ENCODE results near the gene NAPB. TPM values are rescaled to one million over a fixed set of nuclear protein-coding genes. Genes with fewer than 3 reads are reported as not detected.
A peak's percentile ranks its signal among the peaks of the same experiment; 100 is the strongest.

NAPB gene
- total and polyA plus RNA-seq, 9 donors, result 5.6 to 9.2 (median 7.3) TPM

- Histone ChIP-seq H3K4me1 (ENCODE audit: control insufficient read depth, insufficient read depth, low read length) (peaks cover 2% of the 10 kb centered on the region), H3K36me3 (ENCODE audit: control insufficient read depth, insufficient read depth, low read length) (peaks cover 56% of the 10 kb centered on the region), H3K4me3 (ENCODE audit: low read length) (no peak overlapping the region), H3K9me3 (replicated peaks; ENCODE audit: control insufficient read depth, low read depth, low read length) (no peaks in the 10 kb centered on the region), H3K27me3 (ENCODE audit: control insufficient read depth, insufficient read depth, low read length) (no peaks in the 10 kb centered on the region), H3K27ac (ENCODE audit: low read length) (no peak overlapping the region)
- no peak for DNase-seq
- no CpG with 5 or more reads among the region's 3 CpGs for WGBS (ENCODE audit: insufficient coverage)
These were observed 50.4 kb downstream of the NAPB start for GRCh38 chr20:23370873-23371272.

GRCh38 chr20:23370274-23370673, 51.0 kb downstream of the NAPB start:
- H3K27me3 ChIP-seq (ENCODE audit: control insufficient read depth, insufficient read depth, low read length), result no peaks in the 10 kb centered on the region
- no peaks in the 10 kb centered on the region for H3K9me3 ChIP-seq (replicated peaks; ENCODE audit: control insufficient read depth, low read depth, low read length)
- no peak overlapping the region for H3K27ac ChIP-seq (ENCODE audit: low read length)
- no peak overlapping the region for H3K4me3 ChIP-seq (ENCODE audit: low read length)
- 67% methylated on average over 1 of the region's 5 CpGs for WGBS (ENCODE audit: insufficient coverage)
- DNase-seq, result no peak
- H3K4me1 ChIP-seq (ENCODE audit: control insufficient read depth, insufficient read depth, low read length), result peaks cover 4% of the 10 kb centered on the region
- peaks cover 56% of the 10 kb centered on the region for H3K36me3 ChIP-seq (ENCODE audit: control insufficient read depth, insufficient read depth, low read length)

- Histone ChIP-seq H3K27me3 (ENCODE audit: control insufficient read depth, insufficient read depth, low read length) (no peaks in the 10 kb centered on the region), H3K36me3 (ENCODE audit: control insufficient read depth, insufficient read depth, low read length) (peaks cover 61% of the 10 kb centered on the region), H3K4me3 (ENCODE audit: low read length) (no peak overlapping the region), H3K4me1 (ENCODE audit: control insufficient read depth, insufficient read depth, low read length) (peaks cover 4% of the 10 kb centered on the region), H3K27ac (ENCODE audit: low read length) (no peak overlapping the region), H3K9me3 (replicated peaks; ENCODE audit: control insufficient read depth, low read depth, low read length) (no peaks in the 10 kb centered on the region)
- WGBS (ENCODE audit: insufficient coverage), result 80% methylated on average over 2 of the region's 14 CpGs
- no peak for DNase-seq
These were observed 52.0 kb downstream of the NAPB start for GRCh38 chr20:23369072-23369823.

- Histone ChIP-seq H3K27me3 (ENCODE audit: control insufficient read depth, insufficient read depth, low read length) (no peaks in the 10 kb centered on the region), H3K4me3 (ENCODE audit: low read length) (no peak overlapping the region), H3K4me1 (ENCODE audit: control insufficient read depth, insufficient read depth, low read length) (peaks cover 5% of the 10 kb centered on the region), H3K36me3 (ENCODE audit: control insufficient read depth, insufficient read depth, low read length) (peaks cover 56% of the 10 kb centered on the region), H3K9me3 (replicated peaks; ENCODE audit: control insufficient read depth, low read depth, low read length) (no peaks in the 10 kb centered on the region), H3K27ac (ENCODE audit: low read length) (no peak overlapping the region)
- DNase-seq, result no peak
- WGBS (ENCODE audit: insufficient coverage), result no CpG with 5 or more reads among the region's 2 CpGs
These were observed 52.8 kb downstream of the NAPB start for GRCh38 chr20:23368316-23369071.

GRCh38 chr20:23367770-23368169, 53.5 kb downstream of the NAPB start:
- H3K4me1 ChIP-seq (ENCODE audit: control insufficient read depth, insufficient read depth, low read length), result peaks cover 12% of the 10 kb centered on the region
- H3K27me3 ChIP-seq (ENCODE audit: control insufficient read depth, insufficient read depth, low read length), result no peaks in the 10 kb centered on the region
- H3K36me3 ChIP-seq (ENCODE audit: control insufficient read depth, insufficient read depth, low read length), result peaks cover 52% of the 10 kb centered on the region
- no peak overlapping the region for H3K27ac ChIP-seq (ENCODE audit: low read length)
- no peak for DNase-seq
- no peak overlapping the region for H3K4me3 ChIP-seq (ENCODE audit: low read length)
- no peaks in the 10 kb centered on the region for H3K9me3 ChIP-seq (replicated peaks; ENCODE audit: control insufficient read depth, low read depth, low read length)

GRCh38 chr20:23366384-23366783, 54.9 kb downstream of the NAPB start:
- WGBS (ENCODE audit: insufficient coverage), result no CpG with 5 or more reads among the region's 1 CpG
- Histone ChIP-seq H3K27me3 (ENCODE audit: control insufficient read depth, insufficient read depth, low read length) (no peaks in the 10 kb centered on the region), H3K9me3 (replicated peaks; ENCODE audit: control insufficient read depth, low read depth, low read length) (no peaks in the 10 kb centered on the region), H3K36me3 (ENCODE audit: control insufficient read depth, insufficient read depth, low read length) (peaks cover 43% of the 10 kb centered on the region), H3K27ac (ENCODE audit: low read length) (no peak overlapping the region), H3K4me3 (ENCODE audit: low read length) (no peak overlapping the region), H3K4me1 (ENCODE audit: control insufficient read depth, insufficient read depth, low read length) (peaks cover 14% of the 10 kb centered on the region)
- DNase-seq, result no peak

GRCh38 chr20:23365390-23366165, 55.7 kb downstream of the NAPB start:
- H3K27ac ChIP-seq (ENCODE audit: low read length), result no peak overlapping the region
- WGBS (ENCODE audit: insufficient coverage), result 94% methylated on average over 65 of the region's 65 CpGs
- DNase-seq, result no peak
- peaks cover 17% of the 10 kb centered on the region for H3K4me1 ChIP-seq (ENCODE audit: control insufficient read depth, insufficient read depth, low read length)
- H3K27me3 ChIP-seq (ENCODE audit: control insufficient read depth, insufficient read depth, low read length), result no peaks in the 10 kb centered on the region
- no peaks in the 10 kb centered on the region for H3K9me3 ChIP-seq (replicated peaks; ENCODE audit: control insufficient read depth, low read depth, low read length)
- no peak overlapping the region for H3K4me3 ChIP-seq (ENCODE audit: low read length)
- peaks cover 36% of the 10 kb centered on the region for H3K36me3 ChIP-seq (ENCODE audit: control insufficient read depth, insufficient read depth, low read length)

- peaks cover 20% of the 10 kb centered on the region for H3K4me1 ChIP-seq (ENCODE audit: control insufficient read depth, insufficient read depth, low read length)
- H3K27me3 ChIP-seq (ENCODE audit: control insufficient read depth, insufficient read depth, low read length), result no peaks in the 10 kb centered on the region
- WGBS (ENCODE audit: insufficient coverage), result 63% methylated on average over 3 of the region's 4 CpGs
These were observed 58.0 kb downstream of the NAPB start for GRCh38 chr20:23363257-23363649.

GRCh38 chr20:23362392-23363256, 58.7 kb downstream of the NAPB start:
- WGBS (ENCODE audit: insufficient coverage), result 4% methylated on average over 48 of the region's 50 CpGs
- Histone ChIP-seq H3K27me3 (ENCODE audit: control insufficient read depth, insufficient read depth, low read length) (no peaks in the 10 kb centered on the region), H3K4me3 (ENCODE audit: low read length) (peak overlapping the region; percentile 93), H3K4me1 (ENCODE audit: control insufficient read depth, insufficient read depth, low read length) (peaks cover 22% of the 10 kb centered on the region), H3K27ac (ENCODE audit: low read length) (peak overlapping the region; percentile 98), H3K36me3 (ENCODE audit: control insufficient read depth, insufficient read depth, low read length) (peaks cover 16% of the 10 kb centered on the region), H3K9me3 (replicated peaks; ENCODE audit: control insufficient read depth, low read depth, low read length) (no peaks in the 10 kb centered on the region)
- DNase-seq, result peak; percentile 60

More at GRCh38 chr20:23363257-23363649, 58.0 kb downstream of the NAPB start:
- Histone ChIP-seq H3K4me3 (ENCODE audit: low read length) (peak overlapping the region; percentile 93), H3K27ac (ENCODE audit: low read length) (peak overlapping the region; percentile 98), H3K36me3 (ENCODE audit: control insufficient read depth, insufficient read depth, low read length) (peaks cover 16% of the 10 kb centered on the region), H3K9me3 (replicated peaks; ENCODE audit: control insufficient read depth, low read depth, low read length) (no peaks in the 10 kb centered on the region)
- DNase-seq, result no peak
